Measurements from ENCODE around the gene ARHGEF2.

GRCh38 chr1:155897746-155898145 is 80.6 kb downstream of the ARHGEF2 start:
- TF ChIP-seq CTCF (IDR thresholded peaks at IDR 0.05; ENCODE audit: low read depth, low read length, poor library complexity, severe bottlenecking): no peak
- no peak for TF ChIP-seq EZH2phosphoT487 (IDR thresholded peaks at IDR 0.05; ENCODE audit: borderline replicate concordance, low read length)
